Panc1 (cell line): ENCODE measurements around the gene SLC49A4.

Experiments
- CTCF ChIP-seq: fragments of 450-650 bp; IDR thresholded peaks from 2 replicates; pipeline ENCODE4 v1.5.1; 2017; ENCODE audit warnings: mild to moderate bottlenecking
- REST ChIP-seq, 2 experiments: IDR thresholded peaks; 2 replicates each; pipeline ENCODE4 v1.6.1; 2011 to 2012; ENCODE audit warnings: low read depth in 2 of 2, control low read depth in 1 of 2, low read length in 1 of 2, mild to moderate bottlenecking in 1 of 2, moderate library complexity in 1 of 2; ENCODE audit not compliant: insufficient read depth in 1 of 2

GRCh38 chr3:122794779-122795673 is at the start of gene SLC49A4:
- TF ChIP-seq CTCF (no peak), REST (IDR thresholded peaks at IDR 0.05; ENCODE audit: insufficient read depth in 1 of 2, low read depth in 2 of 2, low read length in 1 of 2) (no peak)
